Activated T-helper 1 cell treated with Interleukin-2 at 50 U/mL for 16 hours (primary cell): ENCODE measurements around the gene FAM131C.
"Not testable (repeated sequence)": the region's sequence is repeated elsewhere in the genome, so short reads cannot be mapped to it uniquely, and the experiment has no call there.

Source experiments
- DNase-seq: peaks from one replicate; pipeline ENCODE4 v3.0.0-alpha.2; 2020; ENCODE audit warnings: low read depth

FAM131C gene

DNA sequence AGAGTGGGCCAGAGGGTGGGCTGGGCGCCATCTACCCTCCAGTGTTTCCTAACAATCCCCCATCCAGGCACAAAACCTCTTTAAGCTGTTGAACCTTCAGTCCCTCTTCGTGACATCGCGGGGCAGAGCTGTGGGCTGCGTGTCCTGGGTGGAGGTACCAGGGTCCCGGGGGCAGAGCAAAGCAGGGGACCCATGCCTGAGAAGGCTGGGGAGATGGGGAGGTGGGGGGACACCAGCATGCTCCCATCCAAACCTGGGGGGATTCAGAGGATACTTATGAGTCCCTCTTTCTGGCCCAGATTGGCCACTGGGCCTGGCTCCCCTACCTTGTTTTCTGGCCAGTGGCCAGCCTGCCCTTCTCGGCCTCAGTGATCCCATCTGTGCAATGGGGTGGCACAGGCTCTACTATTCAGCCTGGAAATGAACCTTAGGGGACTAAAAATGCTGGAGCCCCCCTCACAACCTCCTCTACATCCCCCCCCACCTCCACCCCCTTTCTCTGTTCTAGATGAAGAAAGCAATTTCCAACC is 40.3 kb downstream of the FAM131C start:
- not testable (repeated sequence) for DNase-seq

DNA sequence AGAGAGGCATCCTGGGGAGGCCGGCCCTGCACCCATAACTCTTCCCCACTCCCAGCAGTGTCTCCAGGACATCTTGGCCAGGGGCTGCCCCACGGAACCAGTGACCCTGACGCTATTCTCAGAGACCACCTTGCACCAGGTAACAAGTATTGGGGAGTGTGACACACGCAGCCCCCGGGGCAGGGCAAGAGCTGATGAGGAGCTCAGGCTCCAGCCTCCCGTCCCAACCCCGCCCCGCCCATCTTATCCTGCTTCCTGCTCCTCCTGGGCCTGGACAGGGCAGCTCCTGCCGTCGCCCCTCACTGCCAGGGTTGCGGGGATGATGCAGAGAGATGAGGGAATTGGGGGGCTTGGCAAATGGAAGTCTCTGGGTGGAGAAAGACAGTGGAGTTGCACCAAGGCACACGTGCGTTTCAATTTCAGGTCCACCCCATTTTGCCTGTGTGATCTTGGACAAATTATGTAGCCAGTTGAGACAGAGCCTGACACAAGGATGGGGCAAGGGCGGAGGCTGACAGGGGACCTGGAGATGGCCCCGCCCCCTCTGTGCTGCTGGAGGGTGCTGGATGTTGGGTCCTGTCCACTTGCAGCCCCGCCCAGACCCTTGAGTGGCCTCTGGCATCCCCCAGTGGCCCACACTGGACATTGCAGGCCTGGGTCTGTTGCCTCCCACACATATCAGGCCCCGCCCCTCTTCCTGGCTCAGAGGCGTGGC is 40.9 kb downstream of the FAM131C start:
- DNase-seq, result no peak

DNA sequence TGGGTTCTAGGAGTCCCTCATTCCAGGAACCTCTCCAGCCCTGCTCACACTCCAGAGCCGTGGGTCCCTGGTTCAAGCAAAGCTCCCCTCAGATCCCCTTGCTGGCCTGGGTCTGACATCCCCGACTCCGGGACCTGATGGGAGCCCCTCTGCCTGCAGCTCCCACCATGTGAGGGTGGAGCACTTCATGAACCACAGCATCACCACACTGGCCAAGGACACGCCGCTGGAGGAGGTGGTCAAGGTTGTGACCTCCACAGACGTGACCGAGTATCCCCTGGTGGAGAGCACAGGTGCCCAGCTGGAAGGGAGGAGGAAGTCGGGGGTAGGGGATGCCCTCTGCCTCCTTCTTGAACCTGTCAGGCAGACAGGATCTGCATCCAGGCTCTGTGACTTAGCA is 41.9 kb downstream of the FAM131C start:
- no peak for DNase-seq

DNA sequence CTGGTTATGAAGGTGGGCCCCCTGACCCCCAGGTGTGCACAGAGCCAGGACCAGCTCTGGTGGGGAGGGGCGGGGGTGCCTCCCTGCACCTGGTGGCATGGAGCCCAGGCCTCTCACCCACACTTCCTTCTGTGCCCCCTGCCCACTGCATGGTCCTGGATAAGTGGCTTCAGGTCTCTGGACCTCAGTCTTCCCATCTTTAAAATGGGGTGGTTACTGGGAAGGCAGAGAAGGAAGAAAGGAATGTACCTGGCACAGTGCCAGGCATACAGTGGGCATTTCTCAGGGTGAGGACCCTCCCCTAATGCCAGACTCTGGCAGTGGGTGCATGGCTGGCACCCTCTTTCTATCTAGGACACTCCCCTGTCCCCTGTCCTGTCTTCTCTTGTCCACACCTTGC is 44.2 kb downstream of the FAM131C start:
- no peak for DNase-seq

DNA sequence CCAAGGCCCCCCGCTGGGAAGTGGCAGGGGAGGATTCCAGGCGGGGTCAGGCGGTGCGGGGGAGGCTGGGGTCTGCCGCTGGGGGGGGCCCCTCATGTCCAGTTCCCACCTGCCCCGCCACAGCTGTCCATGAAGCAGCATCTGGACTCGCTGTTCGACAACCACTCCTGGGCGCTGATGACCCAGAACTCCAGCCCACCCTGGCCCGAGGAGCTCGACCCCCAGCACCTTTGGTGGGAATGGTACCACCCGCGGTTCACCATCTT is 44.5 kb downstream of the FAM131C start:
- not testable (repeated sequence) for DNase-seq

DNA sequence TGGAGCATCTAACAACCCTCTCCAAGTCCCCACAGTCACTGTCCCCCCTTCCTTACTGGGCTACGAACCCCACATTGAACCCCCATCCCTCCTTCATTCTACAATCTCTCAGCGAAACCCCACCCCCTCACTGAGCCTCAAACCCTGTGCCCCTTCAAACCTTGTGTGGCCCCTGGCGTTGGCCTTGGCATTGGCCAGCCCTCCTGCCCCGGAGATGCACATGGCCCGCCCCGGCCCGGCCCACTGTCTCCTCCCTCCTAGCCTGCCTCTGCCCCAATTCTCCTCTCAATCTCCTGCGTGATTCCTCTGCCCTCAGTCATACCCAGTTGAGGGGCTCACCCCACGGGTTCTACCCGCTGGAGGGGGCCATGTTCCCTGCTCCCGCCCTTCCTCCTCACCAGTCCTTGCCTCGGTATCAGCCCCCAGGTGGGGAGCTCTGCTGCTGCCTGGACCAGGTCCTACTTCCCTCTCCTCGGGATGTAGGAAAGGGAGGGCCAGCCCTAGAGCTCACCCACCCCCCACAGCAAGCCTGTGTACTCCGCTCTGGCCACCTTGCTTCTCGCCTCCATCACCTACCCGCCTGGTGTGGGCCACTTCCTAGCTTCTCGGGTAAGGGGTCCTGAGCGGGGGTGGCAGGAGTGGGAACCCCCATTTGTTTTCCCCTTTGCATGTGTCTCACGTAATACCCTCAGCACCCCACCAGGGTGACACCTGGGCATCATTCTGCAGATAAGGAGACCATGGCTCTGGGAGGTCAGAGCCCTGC is 45.0 kb downstream of the FAM131C start:
- no peak for DNase-seq

DNA sequence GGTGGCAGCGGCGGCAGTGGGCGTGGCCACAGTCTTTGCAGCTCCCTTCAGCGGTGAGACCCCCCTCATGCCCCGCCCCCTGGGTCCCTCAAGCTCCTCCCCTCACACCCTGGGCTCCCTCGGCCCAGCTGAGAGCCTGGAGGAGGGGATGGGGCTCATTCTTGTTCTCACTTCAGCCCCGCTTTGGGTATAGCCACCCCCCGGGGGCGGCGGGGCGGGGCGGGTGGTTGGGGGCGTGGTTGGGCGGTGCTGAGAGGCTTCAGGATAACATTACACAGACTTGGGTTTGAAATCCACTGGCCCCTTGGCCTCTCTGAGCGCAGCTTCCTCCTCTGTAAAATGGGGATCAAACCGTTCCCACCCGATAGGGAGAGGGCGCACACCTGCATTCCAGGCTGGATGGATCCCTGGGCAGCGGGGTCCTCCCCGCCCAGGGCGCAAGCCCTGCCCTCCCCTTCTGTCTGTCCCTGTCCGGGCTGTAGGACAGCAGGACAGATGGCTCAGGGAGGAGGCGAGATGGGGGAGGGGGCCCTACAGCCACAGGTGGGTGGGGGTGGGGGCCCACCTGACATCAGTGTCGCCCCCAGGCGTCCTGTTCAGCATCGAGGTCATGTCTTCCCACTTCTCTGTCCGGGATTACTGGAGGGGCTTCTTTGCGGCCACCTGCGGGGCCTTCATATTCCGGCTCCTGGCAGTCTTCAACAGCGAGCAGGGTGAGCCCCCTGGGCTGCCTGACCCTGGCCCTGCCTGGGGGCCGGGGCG is 46.5 kb downstream of the FAM131C start:
- no peak for DNase-seq

DNA sequence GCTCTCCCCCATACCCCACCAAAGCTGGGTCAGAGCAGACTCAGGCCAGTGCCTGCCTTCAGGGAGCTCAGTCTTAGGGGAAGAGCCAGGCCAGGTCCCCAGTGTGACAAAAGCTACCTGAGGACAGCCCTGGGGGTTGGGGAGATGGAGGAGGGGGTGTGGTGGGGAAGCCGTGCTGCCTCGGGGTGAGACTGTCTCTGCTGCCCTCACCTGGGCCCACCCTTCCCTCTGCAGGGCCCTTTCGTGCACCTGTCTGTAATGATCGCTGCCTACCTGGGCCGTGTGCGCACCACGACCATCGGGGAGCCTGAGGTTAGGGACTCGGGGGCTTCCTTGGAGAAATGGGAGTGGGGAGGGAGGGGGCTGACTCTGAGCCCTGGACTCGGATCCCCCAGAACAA is 47.1 kb downstream of the FAM131C start:
- not testable (repeated sequence) for DNase-seq

DNA sequence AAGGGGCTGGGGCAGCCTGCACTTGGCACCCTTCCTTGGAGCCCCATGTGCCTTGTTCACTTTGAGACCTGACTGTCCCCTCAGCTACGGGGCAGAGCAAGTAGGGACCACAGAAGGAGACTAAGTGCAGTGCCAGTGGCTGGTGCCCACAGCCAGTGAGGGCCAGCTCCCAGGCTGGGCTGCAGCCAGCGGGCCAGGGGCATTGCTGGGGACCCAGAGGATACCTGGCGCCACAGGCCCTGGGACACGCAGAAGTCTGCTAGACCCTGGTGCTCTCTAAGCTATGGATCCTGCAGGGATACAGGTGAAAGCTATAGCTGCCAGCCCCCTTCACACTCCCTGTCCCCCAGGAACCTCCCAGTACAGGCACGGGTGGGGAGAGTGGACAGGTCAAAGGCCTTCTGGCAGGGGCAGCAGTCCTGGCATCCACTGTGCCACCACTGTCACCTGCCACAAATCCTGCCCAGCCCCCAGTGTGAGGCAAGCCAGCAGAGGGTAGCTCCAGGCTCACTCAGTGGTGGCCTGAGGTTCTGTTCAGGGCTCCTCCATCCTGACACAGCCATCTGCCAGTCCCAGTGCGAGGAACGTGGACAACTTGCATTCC is 50.3 kb downstream of the FAM131C start:
- no peak for DNase-seq

DNA sequence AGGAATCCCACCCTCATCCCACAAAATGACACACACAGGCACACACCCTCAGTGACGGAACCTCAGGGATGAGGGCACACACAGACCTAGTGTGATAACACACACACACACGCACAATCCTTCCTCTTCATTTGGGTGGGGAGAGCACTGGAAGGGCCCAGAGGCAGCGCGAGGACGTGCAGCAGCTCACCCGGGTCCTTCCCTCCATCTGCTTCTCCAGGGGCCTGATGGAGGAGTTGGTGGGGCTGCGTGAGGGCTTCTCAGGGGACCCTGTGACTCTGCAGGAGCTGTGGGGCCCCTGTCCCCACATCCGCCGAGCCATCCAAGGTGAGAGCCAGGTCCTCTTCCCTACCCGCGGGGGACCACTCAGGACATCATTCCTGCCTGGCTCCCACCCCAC is 51.1 kb downstream of the FAM131C start:
- no peak for DNase-seq

DNA sequence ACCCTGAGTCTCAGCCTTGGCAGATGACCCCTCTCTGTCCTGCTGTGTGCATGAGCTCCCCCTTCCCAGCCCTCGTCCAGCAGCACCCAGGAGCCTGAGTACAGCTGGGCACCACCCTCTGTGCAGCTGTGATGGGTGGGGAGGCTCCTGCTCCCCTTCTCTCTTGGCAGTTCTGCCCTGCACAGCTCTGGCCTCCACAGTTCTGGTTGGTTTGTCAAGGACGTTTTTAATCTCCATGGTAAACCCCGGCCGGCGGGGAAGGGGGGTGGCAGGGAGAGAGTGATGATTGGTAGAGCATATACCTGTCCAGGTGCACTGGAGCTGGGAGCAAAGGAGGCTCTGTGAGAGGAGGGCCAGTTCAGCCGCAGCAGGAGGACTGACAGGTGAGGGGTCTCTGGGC is 51.8 kb downstream of the FAM131C start, which contains the start of gene CLCNKA:
TSS of gene CLCNKA (plus strand) at position 356 of the 400 bp plus-strand sequence. CDS start 584 bp downstream, outside the sequence.
- DNase-seq, result no peak

DNA sequence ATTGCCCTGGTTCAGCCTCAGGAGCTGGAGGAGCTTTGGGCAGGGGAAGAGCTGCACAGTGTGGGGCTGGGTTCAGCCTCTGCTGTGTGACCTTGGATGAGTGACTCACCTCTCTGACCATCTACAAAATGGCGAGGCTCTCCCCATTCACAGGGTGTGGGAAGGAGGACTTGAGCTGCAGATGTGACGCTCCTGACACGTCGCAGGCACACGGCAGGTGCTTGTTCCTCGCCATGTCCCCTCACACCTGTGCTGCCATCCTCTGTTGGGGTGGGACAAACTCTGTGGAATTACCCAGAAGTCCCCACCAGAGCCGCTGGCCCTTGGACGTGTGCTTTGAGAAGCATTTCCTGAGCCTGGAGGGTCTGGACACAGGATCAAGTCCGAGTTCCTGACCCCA is 52.6 kb downstream of the FAM131C start:
- not testable (repeated sequence) for DNase-seq

DNA sequence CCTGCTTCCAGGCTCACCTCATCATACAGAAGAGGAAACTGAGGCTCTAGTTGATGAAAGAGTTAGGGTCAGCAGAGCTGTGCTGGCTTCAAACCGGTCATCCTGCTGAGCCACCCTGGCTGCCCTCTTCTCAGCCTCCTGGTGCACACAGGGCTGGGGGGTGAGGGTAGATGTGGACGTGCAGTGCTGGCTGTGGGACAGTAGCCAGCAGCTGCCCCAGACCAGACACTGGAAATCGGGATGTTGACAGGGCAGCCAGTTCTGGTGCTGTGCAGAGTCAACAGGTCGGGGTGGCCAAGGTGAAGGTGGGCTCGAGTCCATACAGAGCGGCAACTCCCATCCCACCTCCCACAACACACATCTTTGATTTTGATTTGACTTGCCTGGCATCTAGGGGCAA is 53.1 kb downstream of the FAM131C start:
- no peak for DNase-seq

DNA sequence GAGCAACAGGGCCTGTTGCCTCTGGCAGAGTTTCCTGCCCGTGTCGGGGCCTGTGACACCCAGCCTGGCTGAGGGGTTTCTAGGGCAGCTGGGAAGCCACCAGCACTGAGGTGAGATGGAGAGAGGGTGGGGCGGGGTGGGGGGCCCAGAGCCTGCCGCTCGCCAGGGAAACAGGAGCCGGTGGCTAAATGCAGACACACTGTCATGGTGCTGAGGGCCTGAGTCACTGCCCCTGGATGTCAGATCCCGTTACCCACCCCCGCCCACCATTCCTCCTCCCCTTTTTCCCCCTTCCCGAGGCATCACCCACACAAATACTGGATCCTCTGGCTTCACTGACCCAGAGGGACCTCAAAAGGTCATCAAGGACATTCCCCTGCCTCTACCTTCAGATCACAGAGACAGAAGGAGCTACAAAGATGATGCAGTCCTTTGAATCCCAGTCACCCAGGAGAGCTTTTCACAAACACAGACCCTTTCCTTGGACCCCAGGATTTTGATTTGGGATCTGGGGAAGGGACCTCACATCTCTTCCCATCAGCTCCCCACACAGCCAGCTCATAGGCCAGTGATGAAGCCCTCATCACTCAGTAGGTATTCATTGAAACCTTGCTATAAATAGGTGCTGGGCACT is 53.7 kb downstream of the FAM131C start:
- no peak for DNase-seq

DNA sequence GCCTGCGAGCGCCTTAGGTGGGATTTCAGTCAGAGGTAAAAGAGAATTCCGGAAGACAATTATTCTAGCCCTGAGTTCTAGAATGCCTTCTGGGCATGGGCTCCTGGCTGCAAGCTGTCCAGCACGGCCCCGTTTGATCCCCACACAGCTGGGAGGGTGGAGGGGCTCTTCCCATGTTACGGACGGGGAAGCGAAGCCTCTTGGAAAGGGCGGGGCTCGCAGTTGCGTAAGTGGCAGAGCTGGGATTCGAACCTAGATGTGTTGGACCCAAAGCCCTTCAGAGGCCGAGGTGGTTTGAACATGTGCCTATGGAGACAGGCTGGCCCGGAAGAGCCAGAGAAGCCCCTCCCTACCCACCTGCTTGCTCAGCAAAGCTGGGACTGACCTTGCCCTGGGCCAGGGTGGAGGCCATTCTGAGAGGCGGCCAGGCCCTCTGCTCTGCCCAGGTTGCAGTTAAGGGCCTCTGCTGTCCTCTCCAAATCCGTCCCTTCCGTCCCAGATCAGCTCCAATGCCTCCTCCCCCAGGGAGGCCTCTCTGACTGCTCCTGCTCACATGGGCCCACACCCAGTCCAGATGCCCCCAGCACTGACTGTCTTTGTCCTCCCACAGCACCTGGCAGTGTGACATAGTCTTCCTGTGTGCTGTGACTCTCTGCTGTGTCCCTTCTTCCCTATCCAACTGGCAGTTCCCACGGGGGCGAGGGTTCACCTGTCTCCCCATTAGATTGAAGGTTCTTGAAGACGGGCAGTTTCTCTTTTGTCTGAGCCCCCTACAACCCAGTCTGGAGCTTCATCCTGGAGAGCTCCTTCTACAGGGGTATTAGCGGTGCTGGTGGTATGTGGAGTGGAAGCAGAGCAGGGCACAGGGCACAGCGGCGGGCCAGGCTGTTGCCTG is 54.5 kb downstream of the FAM131C start:
- DNase-seq, result no peak

DNA sequence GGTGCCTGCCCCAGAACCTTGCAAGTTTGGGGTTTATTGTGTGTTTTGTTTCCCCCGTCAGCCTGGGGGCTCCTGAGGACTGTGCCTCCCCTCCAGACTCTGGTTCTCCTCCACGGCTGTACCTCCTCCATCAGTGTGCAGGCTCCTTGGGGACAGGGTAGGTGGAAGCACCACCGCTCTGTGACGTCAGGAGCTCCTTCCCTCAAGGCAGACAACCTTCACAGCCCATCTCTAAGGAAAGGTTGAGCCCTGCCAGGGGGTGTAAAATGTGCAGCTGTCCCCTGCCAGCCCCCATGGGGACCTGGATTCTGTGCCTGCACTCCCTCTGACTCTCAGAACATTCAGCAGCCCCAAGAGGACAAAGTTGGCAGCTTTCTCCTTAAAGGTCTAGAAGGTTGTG is 55.1 kb downstream of the FAM131C start:
- DNase-seq, result no peak

DNA sequence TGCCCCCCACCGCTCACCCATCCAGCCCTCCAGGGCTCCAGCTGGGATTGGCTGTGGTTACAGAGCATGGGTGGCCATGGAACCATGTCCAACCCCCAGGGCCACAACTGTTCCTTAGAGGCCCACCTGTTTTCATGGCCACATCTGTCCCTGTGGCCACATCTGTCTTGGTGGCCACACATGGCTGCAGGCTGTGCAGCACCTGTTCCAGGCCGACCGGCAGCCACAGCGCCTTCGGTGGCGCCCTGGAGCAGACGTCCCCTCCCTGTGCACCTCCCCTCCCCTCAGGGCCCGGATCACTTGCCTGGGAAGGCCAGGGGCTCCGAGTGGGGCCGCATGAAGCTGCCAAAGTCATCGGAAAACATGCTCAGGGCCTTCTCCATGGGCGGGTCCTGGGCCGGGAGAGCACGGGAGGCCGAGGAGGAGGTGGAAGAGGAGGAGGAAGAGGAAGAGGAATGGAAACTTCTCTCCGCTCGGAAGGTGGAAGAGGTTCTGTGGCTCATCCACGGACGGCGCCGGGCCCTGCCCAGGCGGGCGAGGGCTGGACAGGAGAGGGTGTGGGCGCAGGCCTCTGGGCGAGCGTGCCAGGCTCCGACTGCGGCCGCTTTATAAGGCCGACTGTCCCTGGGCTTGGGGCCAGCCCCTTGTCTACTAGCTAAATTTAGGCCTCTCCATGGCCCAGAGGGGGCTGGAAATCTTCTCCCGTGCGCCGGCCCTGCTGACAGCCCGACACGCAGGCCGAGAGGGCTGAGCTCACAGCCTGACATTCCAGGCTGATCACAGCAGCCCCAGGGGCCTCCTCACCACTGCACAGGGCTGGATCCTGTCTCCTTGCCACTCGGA is 55.8 kb downstream of the FAM131C start, which contains the start of gene HSPB7:
TSS of gene HSPB7 (minus strand) at position 583 of the 843 bp plus-strand sequence. CDS start at position 503, 80 bp downstream.
- DNase-seq, result no peak

DNA sequence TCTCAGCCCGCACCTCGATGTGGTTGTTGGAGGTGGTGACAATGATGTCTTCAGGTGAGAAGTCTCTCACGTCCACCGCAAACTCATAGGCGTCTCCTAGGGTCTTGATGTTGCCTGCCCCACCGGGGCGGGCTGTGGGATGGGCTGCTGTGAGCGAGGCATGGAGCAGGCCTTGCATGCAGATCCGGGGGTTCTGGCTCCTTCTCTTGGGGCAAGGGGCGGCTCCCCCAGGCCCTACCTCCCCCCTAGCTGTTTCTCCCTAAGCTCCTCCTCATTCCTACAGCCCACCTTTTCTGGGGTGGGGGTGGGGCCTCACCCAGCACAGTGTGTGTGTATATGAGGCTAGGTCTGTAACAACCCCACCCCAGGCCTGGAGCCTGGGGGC is 56.4 kb downstream of the FAM131C start:
- no peak for DNase-seq

DNA sequence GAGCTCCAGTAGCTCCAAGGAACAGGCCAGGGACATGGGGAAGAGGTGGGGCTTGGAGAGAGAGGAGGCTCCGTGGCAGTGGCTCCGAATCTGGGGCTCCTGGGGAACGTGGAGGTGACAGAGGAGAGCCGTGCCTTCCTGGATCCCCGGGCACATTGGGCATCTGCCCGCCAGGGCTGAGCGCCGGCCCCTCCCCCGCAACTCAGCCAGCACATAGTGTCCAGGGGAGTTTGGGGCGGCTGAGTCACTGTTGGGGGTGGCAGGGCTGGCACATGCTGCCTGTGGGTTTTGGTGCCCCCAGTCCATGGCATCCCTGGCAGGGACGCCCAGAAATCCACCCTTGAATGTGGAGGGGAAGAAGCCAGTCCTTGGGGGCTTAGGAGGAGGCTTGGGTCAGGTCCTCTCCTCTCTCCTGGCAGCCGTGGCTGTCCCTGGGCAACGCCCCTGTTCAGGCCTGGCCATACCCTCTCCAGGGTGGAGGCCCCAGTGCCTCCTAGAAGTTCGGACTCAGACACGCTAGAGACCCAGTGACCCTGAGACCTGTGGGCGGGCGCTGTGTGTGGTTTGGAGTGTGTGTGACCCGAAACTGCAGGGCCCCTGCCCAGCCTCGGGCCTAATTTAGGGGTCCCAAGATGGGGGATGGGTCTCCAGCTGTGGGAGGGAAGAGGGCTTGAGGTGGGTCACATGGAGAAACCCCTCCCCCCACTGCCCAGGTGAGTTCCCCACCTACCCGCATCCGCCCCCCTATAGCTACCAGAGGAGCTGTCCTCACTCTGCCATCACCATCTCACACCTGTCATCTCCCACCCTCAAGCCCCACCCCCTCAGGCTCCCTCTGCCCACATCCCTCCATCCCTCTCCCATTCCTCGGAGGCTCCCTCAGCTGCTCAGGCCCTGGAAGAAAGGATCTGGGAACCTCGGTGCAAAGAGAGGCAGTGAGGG is 57.2 kb downstream of the FAM131C start:
- DNase-seq, result no peak
